ENCODE measurements around the gene STK36.
"Not testable (repeated sequence)": the region's sequence is repeated elsewhere in the genome, so short reads cannot be mapped to it uniquely, and the experiment has no call there.

The STK36 gene

GRCh38 chr2:218680061-218680460 is 8.2 kb downstream of the STK36 start:
- Histone ChIP-seq H3K36me3 (no peaks in the 10 kb centered on the region), H3K9me3 (no peaks in the 10 kb centered on the region), H3K4me3 (ENCODE audit: low read depth in 1 of 2, low read length in 1 of 2) (no peak overlapping the region), H3K4me1 (ENCODE audit: control insufficient read depth in 1 of 2, insufficient read depth in 1 of 2, low read depth in 1 of 2, low read length in 1 of 2) (no peaks in the 10 kb centered on the region), H3K27ac (no peak overlapping the region), H3K27me3 (no peaks in the 10 kb centered on the region)
- TF ChIP-seq CTCF (IDR thresholded peaks at IDR 0.05): no peak

DNA sequence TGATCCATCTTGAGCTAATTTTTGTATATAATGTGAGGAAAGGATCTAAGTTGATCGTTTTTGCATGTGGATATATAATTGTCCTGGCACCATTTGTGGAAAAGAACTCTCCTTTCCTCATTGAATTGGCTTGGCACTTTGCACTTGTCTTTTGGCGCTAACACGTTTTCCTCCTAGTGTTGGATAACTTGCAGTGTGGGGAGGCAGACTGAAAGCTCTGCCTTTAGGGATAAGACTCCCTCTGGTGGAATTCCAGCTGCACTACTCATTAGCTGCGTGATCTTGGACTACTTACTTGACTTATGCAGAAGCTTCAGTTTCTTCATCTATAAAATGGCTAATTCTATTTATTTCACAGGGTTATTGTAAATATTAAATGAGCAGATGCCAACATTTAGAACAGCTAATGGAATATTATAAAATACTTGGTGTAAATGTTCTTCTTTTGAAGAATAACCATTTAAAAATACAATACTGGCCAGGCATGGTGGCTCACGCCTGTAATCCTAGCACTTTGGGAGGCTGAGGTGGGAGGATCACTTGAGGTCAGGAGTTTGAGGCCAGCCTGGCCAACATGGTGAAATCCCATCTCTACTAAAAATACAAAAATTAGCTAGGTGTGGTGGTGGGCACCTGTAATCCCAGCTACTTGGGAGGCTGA is 15.6 kb downstream of the STK36 start:
- not testable (repeated sequence) for H3K4me3 ChIP-seq (ENCODE audit: low read depth in 1 of 2, low read length in 1 of 2); H3K9me3 ChIP-seq; H3K36me3 ChIP-seq; H3K27ac ChIP-seq; H3K4me1 ChIP-seq (ENCODE audit: control insufficient read depth in 1 of 2, insufficient read depth in 1 of 2, low read depth in 1 of 2, low read length in 1 of 2); H3K27me3 ChIP-seq

- H3K4me1 ChIP-seq (ENCODE audit: control insufficient read depth in 1 of 2, insufficient read depth in 1 of 2, low read depth in 1 of 2, low read length in 1 of 2): no peaks in the 10 kb centered on the region
- no peak overlapping the region for H3K4me3 ChIP-seq (ENCODE audit: low read depth in 1 of 2, low read length in 1 of 2)
- no peaks in the 10 kb centered on the region for H3K36me3 ChIP-seq
- no peaks in the 10 kb centered on the region for H3K27me3 ChIP-seq
- no peak for TF ChIP-seq CTCF (IDR thresholded peaks at IDR 0.05)
- no peak overlapping the region for H3K27ac ChIP-seq
- no peaks in the 10 kb centered on the region for H3K9me3 ChIP-seq
Observed at GRCh38 chr2:218691234-218691633, 19.3 kb downstream of the STK36 start.

DNA sequence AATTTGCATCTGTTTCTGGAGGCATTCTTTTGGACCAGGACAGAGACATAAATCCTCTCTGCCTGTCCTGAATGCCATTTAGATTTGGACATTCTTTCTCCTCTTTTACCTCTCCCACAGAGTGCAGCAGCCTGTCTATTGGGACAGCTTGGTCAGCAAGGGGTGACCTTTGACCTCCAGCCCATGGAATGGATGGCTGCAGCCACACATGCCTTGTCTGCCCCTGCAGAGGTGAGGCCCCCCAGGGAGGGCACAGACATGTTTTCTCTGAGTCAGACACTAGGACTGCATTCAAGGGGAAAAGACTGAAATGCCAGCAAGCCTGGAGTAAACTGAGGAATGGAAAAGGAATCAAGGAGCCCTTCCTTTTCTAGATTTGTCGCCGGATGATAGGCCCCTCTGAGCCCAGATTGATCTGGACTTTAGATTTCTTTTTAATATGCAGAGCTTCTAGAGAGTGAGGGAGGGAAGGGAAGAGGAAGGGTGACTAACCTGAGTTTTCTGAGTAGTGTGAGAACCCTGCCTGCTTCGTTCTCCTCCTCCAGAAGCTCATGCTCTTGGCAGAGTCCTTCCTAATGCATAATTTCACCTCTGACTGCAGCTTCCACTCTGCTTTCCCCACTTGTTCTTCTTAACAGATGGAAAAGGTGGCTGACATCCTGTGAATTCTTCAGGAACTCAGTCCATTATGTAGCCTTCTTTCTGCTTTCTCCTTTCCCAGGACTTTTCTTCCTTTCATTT is 22.7 kb downstream of the STK36 start:
- Histone ChIP-seq H3K9me3 (no peaks in the 10 kb centered on the region), H3K4me3 (ENCODE audit: low read depth in 1 of 2, low read length in 1 of 2) (no peak overlapping the region), H3K36me3 (no peaks in the 10 kb centered on the region), H3K27ac (no peak overlapping the region), H3K4me1 (ENCODE audit: control insufficient read depth in 1 of 2, insufficient read depth in 1 of 2, low read depth in 1 of 2, low read length in 1 of 2) (no peaks in the 10 kb centered on the region), H3K27me3 (no peaks in the 10 kb centered on the region)
- no peak for TF ChIP-seq CTCF (IDR thresholded peaks at IDR 0.05)

DNA sequence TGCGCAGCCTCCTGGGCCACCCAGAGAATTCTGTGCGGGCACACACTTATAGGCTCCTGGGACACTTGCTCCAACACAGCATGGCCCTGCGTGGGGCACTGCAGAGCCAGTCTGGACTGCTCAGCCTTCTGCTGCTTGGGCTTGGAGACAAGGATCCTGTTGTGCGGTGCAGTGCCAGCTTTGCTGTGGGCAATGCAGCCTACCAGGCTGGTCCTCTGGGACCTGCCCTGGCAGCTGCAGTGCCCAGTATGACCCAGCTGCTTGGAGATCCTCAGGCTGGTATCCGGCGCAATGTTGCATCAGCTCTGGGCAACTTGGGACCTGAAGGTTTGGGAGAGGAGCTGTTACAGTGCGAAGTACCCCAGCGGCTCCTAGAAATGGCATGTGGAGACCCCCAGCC is 27.0 kb downstream of the STK36 start:
- Histone ChIP-seq H3K27me3 (no peaks in the 10 kb centered on the region), H3K36me3 (no peaks in the 10 kb centered on the region), H3K27ac (no peak overlapping the region), H3K9me3 (no peaks in the 10 kb centered on the region), H3K4me1 (ENCODE audit: control insufficient read depth in 1 of 2, insufficient read depth in 1 of 2, low read depth in 1 of 2, low read length in 1 of 2) (no peaks in the 10 kb centered on the region), H3K4me3 (ENCODE audit: low read depth in 1 of 2, low read length in 1 of 2) (no peak overlapping the region)
- no peak for TF ChIP-seq CTCF (IDR thresholded peaks at IDR 0.05)

DNA sequence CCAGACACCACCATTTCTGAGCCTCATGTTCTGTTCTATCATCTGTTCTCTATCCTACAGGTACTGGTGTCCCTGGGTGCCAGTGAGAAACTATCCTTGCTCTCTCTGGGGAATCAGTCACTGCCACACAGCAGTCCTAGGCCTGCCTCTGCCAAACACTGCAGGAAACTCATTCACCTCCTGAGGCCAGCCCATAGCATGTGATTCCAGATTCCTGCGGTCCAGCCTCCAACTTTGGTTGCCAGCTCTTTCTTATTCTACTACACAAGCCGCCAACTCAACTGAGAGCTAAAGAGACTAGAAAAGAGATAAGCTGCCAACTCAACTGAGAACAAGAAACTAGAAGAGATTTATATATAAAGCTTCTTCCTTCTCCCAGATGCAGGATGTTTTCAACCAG is 29.9 kb downstream of the STK36 start:
- no peaks in the 10 kb centered on the region for H3K4me1 ChIP-seq (ENCODE audit: control insufficient read depth in 1 of 2, insufficient read depth in 1 of 2, low read depth in 1 of 2, low read length in 1 of 2)
- no peak overlapping the region for H3K4me3 ChIP-seq (ENCODE audit: low read depth in 1 of 2, low read length in 1 of 2)
- peaks cover 5% of the 10 kb centered on the region for H3K27me3 ChIP-seq
- H3K9me3 ChIP-seq: no peaks in the 10 kb centered on the region
- H3K27ac ChIP-seq: no peak overlapping the region
- H3K36me3 ChIP-seq: no peaks in the 10 kb centered on the region
- no peak for TF ChIP-seq CTCF (IDR thresholded peaks at IDR 0.05)

All from neutrophil (primary cell).